Activated CD4-positive, CD25-positive, alpha-beta regulatory T cell (primary cell): ENCODE results near the gene FBXL4.

Experiments used
- DNase-seq, 4 experiments: peaks; one replicate each; lab custom pipeline; 2025; lab: John Stamatoyannopoulos, UW

The FBXL4 gene

DNA sequence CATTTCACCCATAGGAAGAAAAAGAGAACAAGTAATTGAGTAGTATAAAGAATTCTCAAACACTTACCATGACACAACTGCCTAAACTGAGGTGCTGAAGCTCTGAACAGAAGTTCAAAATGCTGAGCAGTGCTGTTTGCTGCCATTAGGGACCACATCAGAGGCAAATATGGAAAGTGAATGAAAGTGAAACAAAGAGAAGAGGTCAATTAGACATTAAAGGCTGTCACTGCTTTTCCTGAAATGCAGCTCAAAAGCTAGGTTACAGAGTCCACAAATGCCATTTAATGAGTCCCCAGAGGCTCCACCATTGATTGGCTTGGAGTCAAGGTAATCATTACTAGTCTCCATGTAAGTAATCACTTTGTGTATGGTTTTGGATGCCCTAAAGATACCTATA lies 67.3 kb downstream of the FBXL4 start:
- DNase-seq = no peak

DNA sequence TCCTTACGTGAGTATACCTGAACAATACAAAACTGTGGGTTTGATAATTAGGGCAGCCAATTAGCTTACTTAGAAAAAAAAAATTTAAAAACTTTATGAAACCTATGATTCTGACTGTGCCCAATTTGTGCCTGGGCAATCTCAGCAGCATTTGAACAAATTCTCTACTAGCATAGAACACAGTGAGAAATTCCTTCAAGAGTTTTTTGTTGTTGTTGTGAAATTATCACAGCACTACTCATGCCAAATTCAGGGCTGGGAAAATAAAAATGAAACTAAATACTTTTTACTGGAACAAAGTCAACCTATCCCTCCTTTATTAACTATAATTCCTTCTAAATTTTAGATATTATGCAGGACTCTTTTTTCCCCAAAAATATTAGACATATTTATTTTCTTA lies 70.5 kb downstream of the FBXL4 start:
- no peak for DNase-seq

DNA sequence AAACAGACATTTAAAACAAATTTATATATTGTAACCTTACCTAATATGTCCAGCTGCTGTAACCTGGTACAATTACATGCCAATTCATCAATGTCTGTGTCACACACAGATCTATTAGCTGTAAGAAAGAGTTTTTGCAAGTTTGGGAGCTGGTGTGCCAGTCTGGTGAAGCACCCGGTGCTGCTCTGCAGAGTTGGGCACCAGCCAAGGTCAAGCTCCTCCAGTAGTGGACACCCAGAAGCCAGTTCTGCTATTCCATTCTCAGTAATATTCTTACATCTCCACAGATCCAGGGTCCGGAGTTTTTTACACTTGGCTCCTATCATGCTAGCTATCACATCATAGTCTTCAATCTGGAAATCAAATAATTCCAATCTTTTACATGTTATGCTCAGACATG lies 72.4 kb downstream of the FBXL4 start:
- no peak for DNase-seq

- no peak for DNase-seq
These were observed 75.9 kb downstream of the FBXL4 start for GRCh38 chr6:98871821-98872220.

GRCh38 chr6:98871057-98871456 lies 76.7 kb downstream of the FBXL4 start:
- no peak for DNase-seq

- no peak for DNase-seq
These were observed 83.2 kb downstream of the FBXL4 start for GRCh38 chr6:98864497-98864896.

- DNase-seq = no peak
These were observed 99.1 kb downstream of the FBXL4 start for GRCh38 chr6:98848539-98849242.

GRCh38 chr6:98847779-98848538 lies 99.8 kb downstream of the FBXL4 start:
- no peak for DNase-seq

DNA sequence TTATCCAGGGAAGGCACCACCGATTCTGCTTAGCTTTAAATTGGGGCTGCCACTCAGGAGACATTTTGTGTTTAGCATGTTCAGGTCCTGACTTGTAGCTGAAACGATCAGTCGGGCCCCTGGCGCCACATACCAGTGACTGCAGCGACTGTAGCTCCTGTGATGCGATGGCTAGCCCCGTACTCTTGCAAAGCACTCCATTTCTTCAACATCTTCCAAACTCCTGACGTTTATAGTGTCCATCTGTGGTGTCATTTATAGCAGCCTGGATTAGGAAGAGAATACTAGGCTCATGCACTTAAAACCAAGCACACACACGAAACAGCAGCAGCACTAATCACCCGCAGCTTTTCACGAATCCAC lies 100.3 kb downstream of the FBXL4 start:
- no peak for DNase-seq

GRCh38 chr6:98846021-98846380 lies 101.7 kb downstream of the FBXL4 start:
- DNase-seq = no peak

DNA sequence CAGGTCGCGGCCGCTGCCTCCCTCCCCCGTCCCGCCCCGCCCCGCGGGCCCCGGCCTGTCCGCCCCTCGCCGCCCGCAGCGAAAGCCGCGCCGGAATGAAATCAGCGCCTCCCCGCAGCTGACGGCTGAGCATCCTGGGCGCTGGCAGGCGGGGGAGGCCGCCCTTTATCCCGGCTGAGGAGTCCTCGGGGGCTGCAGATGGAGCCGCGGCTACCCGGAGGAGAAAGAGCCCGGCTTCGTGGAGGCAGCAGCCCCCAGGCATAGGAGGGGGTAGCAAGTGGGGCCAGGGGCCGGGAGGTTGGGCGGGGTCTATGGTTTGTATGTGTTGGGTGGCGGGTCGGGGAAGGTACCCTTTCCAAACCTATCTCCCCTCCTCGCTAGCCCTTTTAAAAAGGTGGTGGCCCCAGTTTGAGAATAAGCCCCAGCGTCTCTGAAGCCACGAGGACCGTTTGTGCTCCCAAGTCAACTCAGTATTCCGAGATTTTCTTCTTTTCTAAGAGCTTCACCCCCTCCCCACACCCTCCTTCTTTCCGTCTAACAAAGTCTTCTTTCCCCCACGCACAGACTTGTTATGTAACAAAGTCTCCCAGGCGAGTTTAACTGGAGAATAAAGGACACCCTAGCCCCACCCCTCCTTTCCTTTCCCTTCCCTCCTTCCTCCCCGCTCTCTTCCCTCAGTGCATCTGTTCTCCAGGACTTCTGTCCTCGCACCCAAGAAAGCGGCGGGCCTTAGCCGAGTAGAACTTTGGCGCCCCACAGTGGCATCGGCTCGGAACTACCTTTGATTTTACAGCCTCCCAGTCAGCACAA lies 102.3 kb downstream of the FBXL4 start:
- DNase-seq = peak; percentile 18 to 49 (median 30)

GRCh38 chr6:98844244-98845210 lies 103.2 kb downstream of the FBXL4 start:
- DNase-seq = no peak

DNA sequence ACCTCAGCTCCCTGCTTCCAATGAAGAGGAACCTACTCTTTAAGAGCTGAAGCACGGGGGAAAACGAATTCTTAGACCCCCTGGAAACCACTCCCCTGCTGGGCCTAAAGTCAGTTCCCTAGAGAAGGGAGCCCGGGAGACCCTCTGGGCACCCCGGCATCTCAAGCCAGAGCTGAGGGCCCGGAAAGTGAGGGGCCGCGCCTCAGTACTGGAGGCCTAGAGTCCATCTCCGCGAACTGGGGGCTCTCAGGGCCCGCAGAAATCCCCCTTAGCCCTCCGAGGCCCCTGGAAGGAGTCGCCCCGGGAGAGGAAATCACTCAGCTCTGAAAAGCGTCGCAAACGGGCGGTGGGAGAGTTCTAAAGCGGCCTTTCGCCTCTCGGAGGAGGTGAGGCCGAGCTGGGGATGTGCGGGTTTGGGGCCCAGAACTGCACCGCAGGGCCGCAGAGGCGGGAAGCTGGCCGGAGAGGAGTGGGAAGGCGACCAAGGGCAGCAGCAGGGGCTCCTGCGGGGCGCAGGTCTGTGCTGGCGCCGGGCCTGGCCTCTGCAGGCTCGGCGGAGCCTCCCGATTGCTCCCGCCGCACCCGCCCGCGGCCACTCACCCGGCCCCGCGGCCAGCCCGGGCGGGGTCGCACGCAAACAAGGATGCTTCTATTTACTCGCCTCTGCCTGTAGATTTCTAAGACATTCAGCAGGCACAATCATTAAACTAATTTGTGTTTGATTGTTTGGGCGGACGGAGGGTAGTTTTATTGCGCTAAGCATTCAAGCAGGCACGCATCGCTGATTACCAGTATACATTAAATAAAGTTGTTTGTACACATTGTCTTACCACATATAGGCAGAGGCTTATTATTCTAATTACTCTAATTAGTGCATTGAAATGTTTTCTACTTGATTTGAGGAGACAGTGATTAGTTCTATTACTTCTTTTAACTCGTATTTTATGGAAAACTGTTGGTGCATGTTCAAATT lies 104.2 kb downstream of the FBXL4 start:
- no peak for DNase-seq

DNA sequence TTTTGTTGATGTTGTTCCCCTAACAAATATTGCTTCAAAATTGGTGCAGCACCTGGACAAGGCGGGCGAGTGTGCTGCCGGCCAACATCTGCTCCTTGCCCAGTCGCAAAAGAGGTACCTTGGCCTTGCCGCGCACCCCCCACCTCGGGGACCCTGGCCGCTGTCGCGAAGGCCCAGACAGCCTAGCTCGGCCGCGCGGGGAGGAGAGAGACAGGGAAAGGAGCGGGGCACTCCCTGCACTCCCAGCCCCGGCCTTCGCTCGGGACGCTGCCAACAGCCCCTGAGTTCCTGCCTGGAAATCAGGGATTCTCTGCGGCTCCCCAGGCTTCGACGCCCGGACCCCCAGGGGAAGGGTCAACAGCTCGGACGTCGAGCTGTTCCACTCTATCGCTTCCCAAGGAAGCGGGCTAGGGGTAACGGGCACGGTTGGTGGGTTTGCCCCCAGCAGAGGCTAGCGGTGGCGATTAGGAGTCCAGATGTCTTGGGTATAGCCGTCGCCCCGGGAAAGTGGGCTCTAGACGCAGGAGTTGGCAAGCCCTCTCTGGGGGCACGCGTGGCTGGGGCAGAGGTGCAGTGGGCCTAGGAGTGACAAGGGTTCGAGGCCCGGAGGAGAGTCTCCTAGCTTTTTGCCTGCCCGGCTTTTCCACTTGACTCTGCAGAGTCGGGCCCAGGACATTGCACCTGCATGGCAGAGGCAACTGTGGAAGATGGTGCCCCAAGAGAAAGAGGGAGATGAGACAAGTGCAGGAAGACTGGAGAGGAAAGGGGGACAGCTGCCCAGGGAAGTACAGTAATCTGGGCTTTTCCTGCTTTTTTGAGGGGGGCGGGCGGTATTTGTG lies 105.2 kb downstream of the FBXL4 start:
- DNase-seq = no peak

DNA sequence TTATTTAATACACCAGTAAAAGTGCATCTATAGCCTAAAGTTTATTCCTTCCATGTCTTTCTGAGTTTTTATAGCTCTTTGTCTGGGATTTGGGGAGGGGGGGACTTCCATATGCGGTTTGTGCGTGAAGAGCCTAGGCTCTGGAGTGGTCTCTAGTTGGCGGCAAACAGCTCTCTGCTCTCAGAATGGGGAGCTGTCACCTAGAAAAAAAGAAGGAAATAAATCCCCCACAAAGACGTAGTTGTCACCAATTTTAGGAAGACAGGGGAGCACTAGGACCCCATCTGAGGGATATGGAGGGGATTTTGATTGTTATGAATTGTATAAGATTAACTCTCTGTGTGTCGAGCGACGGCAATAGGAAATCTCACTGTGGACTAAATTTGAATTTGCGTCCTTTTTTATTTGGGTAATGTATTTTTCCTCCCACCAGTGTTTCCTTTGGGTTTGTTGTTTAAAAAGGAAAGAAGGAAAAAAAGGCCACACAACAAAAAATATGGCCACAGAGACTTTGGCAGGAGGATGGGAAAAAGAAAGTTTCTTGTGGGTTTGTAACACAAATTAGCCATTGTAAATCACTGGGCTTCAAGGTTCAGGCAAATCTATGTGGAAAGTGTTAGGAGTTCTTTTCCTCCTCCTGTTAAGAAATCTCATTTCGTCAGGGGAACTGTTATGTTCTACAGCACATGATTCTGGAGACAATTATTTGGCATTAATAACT lies 106.0 kb downstream of the FBXL4 start:
- no peak for DNase-seq

DNA sequence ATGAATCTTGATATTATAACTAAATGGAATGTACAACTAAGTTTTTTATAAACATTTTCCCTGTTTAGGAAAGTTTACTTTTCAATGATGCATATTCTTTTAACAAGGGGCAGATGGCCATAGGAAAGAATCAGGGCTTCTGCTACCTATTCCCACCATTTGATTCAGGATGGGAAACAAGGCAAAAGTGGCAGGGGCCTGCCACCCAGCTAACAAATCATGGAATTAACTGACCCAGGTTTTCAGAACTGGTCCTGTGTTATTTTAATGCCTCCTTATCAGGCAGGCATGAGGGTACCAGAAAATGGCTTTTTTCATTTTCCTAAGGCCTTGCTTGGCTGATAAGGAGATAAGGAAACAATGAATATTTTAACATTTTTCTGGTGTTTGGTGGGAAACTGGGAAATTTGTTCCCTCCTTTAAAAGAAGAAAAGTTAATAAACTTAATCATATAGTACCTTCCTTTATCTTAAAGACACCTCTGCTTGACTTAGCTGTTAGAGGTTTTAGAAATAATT lies 106.7 kb downstream of the FBXL4 start:
- DNase-seq = no peak

GRCh38 chr6:98840385-98840784 lies 107.4 kb downstream of the FBXL4 start:
- DNase-seq = no peak

DNA sequence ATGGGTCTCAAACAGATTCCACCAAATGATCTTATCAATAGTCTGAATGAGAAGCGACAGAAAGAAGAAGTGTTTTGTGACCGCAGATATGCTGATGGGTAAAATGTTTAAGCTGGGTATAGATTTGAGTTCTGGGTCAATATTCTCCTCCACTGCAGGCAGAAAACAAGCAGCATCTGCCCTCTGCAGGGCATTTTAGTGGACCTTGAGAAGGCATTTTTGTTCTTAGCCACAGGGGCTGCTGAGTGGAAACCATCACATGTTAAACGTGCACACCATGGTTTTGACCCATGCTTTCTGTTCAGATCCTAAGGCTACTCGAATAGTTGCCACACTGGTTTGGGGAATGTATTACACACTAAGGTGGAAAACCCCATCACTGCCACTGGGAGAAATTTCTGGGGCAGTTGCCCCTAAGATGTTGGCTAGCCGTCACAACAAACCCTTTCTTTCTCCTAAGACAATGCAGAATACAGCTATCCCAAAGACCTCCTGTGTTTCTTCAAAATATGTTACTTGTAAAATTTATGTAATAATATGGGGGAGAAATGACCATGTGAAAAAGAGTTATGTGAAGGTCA lies 107.9 kb downstream of the FBXL4 start:
- DNase-seq = no peak
